GM21423 (cell line): ENCODE data around the gene RASGRF2.

Experiments
- ATAC-seq: cut with Tn5 transposase; IDR thresholded peaks from one replicate; pipeline ENCODE4 v1.9.1; 2021; ENCODE audit warnings: mild to moderate bottlenecking, moderate library complexity; ENCODE audit not compliant: unreplicated experiment

The RASGRF2 gene

GRCh38 chr5:81194633-81195334 is 234.6 kb downstream of the RASGRF2 start:
- ATAC-seq: peak; percentile 93

- no peak for ATAC-seq
Measured at GRCh38 chr5:81195335-81195929, 235.3 kb downstream of the RASGRF2 start.

GRCh38 chr5:81202655-81203054 is 242.5 kb downstream of the RASGRF2 start:
- no peak for ATAC-seq

GRCh38 chr5:81203729-81204128 is 243.6 kb downstream of the RASGRF2 start:
- ATAC-seq: no peak

GRCh38 chr5:81204205-81204604 is 244.0 kb downstream of the RASGRF2 start:
- no peak for ATAC-seq

GRCh38 chr5:81205058-81205457 is 244.9 kb downstream of the RASGRF2 start:
- no peak for ATAC-seq

- ATAC-seq: no peak
Measured at GRCh38 chr5:81207009-81207408, 246.8 kb downstream of the RASGRF2 start.

GRCh38 chr5:81208904-81209303 is 248.7 kb downstream of the RASGRF2 start:
- no peak for ATAC-seq

- no peak for ATAC-seq
Measured at GRCh38 chr5:81209386-81209785, 249.2 kb downstream of the RASGRF2 start.

GRCh38 chr5:81209869-81210493 is 249.8 kb downstream of the RASGRF2 start:
- ATAC-seq: no peak

- ATAC-seq: no peak
Measured at GRCh38 chr5:81212211-81212751, 252.1 kb downstream of the RASGRF2 start.

- no peak for ATAC-seq
Measured at GRCh38 chr5:81213070-81213469, 252.9 kb downstream of the RASGRF2 start.

GRCh38 chr5:81214848-81215247 is 254.7 kb downstream of the RASGRF2 start:
- ATAC-seq: no peak

GRCh38 chr5:81216152-81216551 is 256.0 kb downstream of the RASGRF2 start:
- no peak for ATAC-seq

GRCh38 chr5:81219389-81219788 is 259.2 kb downstream of the RASGRF2 start:
- ATAC-seq: no peak

- ATAC-seq: no peak
Measured at GRCh38 chr5:81222285-81222684, 262.1 kb downstream of the RASGRF2 start.

GRCh38 chr5:81225463-81225862 is 265.3 kb downstream of the RASGRF2 start:
- ATAC-seq: no peak

GRCh38 chr5:81226286-81226685 is 266.1 kb downstream of the RASGRF2 start:
- no peak for ATAC-seq

- ATAC-seq: no peak
Measured at GRCh38 chr5:81226949-81227348, 266.8 kb downstream of the RASGRF2 start.

GRCh38 chr5:81228084-81228483 is 267.9 kb downstream of the RASGRF2 start:
- ATAC-seq: no peak

- no peak for ATAC-seq
Measured at GRCh38 chr5:81230416-81230815, 270.3 kb downstream of the RASGRF2 start.

- ATAC-seq: no peak
Measured at GRCh38 chr5:81232464-81233079, 272.4 kb downstream of the RASGRF2 start.
